ENCODE results near the gene CRHR2.
"Not testable (repeated sequence)": the region's sequence is repeated elsewhere in the genome, so short reads cannot be mapped to it uniquely, and the experiment has no call there.

- TF ChIP-seq CTCF, POLR2A (IDR thresholded peaks at IDR 0.05): not testable (repeated sequence)
These were observed 37.2 kb upstream of the CRHR2 start for GRCh38 chr7:30719434-30719833.
